Endothelial cell of umbilical vein (primary cell): ENCODE data around the gene MAL. TPM values are rescaled to one million over a fixed set of nuclear protein-coding genes. Genes with fewer than 3 reads are reported as not detected.

Experiments used
- BruUV-seq: library from RNA; stranded (reverse); fragments of 400-500 nt; replicated peaks from 2 replicates; lab custom pipeline; 2021; lab: Mats Ljungman, UMichigan
- CTCF ChIA-PET: fragments of 300-600, 350-600 bp; sonication (Branson Sonifier 250); formaldehyde crosslinking; loops from one replicate; lab custom pipeline; 2021; ENCODE audit warnings: antibody characterized with exemption, inconsistent platforms; lab: Charles Lee
- POLR2A ChIA-PET: fragments of 300-600, 350-600 bp; sonication (Branson Sonifier 250); formaldehyde crosslinking; loops from one replicate; lab custom pipeline; 2021; ENCODE audit warnings: antibody characterized with exemption, inconsistent platforms; lab: Charles Lee
- DNase-seq: peaks from one replicate; pipeline ENCODE4 v3.0.0-alpha.2; 2011; ENCODE audit warnings: low read depth, low spot score
- FAIRE-seq: peaks from 2 replicates; lab custom pipeline; 2011; peaks lifted over from hg19 to GRCh38; lab: Jason Lieb, UNC
- H2AFZ ChIP-seq: 2 replicates; pipeline ENCODE4 v1.6.0; 2012; ENCODE audit warnings: low read depth, low read length, control low read depth, inconsistent platforms
- H3K27ac ChIP-seq: 2 replicates; pipeline ENCODE4 v1.5.1; 2011; ENCODE audit warnings: low read depth, mild to moderate bottlenecking, control low read depth, low read length, moderate library complexity; ENCODE audit not compliant: insufficient read depth
- H3K27me3 ChIP-seq, 2 experiments: 2 replicates each; pipeline versions ENCODE4 v1.6.0 to v1.6.1; 2011; ENCODE audit warnings: low read length in 2 of 2, mixed read lengths in 1 of 2; ENCODE audit not compliant: control insufficient read depth in 2 of 2, insufficient read depth in 2 of 2
- H3K36me3 ChIP-seq, 2 experiments: 2 replicates in 1 of 2; 3 replicates in 1 of 2; pipeline ENCODE4 v1.5.1; 2011; ENCODE audit warnings: low read length in 2 of 2, mild to moderate bottlenecking in 1 of 2, moderate library complexity in 1 of 2; ENCODE audit not compliant: control insufficient read depth in 2 of 2, insufficient read depth in 2 of 2; ENCODE audit errors: extremely low read depth in 1 of 2
- H3K4me1 ChIP-seq: 3 replicates; pipeline ENCODE4 v1.5.1; 2011; ENCODE audit warnings: mild to moderate bottlenecking, low read length; ENCODE audit not compliant: control insufficient read depth, insufficient read depth; ENCODE audit errors: extremely low read depth
- H3K4me2 ChIP-seq: 2 replicates; pipeline ENCODE4 v1.6.1; 2011; ENCODE audit warnings: low read length, control low read depth, mixed read lengths; ENCODE audit not compliant: insufficient read depth
- H3K4me3 ChIP-seq, 3 experiments: fragments of 200-600 bp in 1 of 3; sonication (generic), shearing (Covaris generic) in 1 of 3; replicated peaks in 1 of 3; 2 replicates each; pipeline ENCODE4 v1.5.1; 2011 to 2016; ENCODE audit warnings: control low read depth in 3 of 3, low read length in 3 of 3, mild to moderate bottlenecking in 2 of 3, inconsistent platforms in 1 of 3, low read depth in 1 of 3, moderate library complexity in 1 of 3; ENCODE audit not compliant: insufficient read depth in 1 of 3
- H3K79me2 ChIP-seq: 2 replicates; pipeline ENCODE4 v1.6.0; 2012; ENCODE audit warnings: low read length, inconsistent platforms; ENCODE audit not compliant: control insufficient read depth, insufficient read depth
- H3K9ac ChIP-seq: replicated peaks from 2 replicates; pipeline ENCODE3; 2011; ENCODE audit warnings: low read length, control low read depth; ENCODE audit not compliant: insufficient read depth; ENCODE audit errors: extremely low read depth
- H3K9me1 ChIP-seq: replicated peaks from 3 replicates; pipeline ENCODE4 v1.6.0; 2011; ENCODE audit warnings: mild to moderate bottlenecking, low read length; ENCODE audit not compliant: control insufficient read depth, insufficient read depth; ENCODE audit errors: extremely low read depth
- H3K9me3 ChIP-seq: replicated peaks from 2 replicates; pipeline ENCODE4 v1.5.1; 2012; ENCODE audit warnings: low read length, inconsistent platforms; ENCODE audit not compliant: control insufficient read depth, insufficient read depth
- H4K20me1 ChIP-seq: replicated peaks from 2 replicates; pipeline ENCODE3; 2011; ENCODE audit warnings: mild to moderate bottlenecking, low read length; ENCODE audit not compliant: control insufficient read depth, insufficient read depth; ENCODE audit errors: extremely low read depth
- EZH2 ChIP-seq: IDR thresholded peaks from 2 replicates; pipeline ENCODE4 v1.6.1; 2012; ENCODE audit warnings: borderline replicate concordance, low read depth, mild to moderate bottlenecking, moderate library complexity, low read length, inconsistent platforms; ENCODE audit not compliant: severe bottlenecking
- FOS ChIP-seq: IDR thresholded peaks from 2 replicates; pipeline ENCODE4 v1.6.1; 2011; ENCODE audit warnings: mild to moderate bottlenecking, low read length, moderate library complexity, borderline replicate concordance; ENCODE audit not compliant: insufficient read depth
- GATA2 ChIP-seq: IDR thresholded peaks from 2 replicates; pipeline ENCODE4 v1.7.0; 2011; ENCODE audit warnings: low read depth, mild to moderate bottlenecking, moderate library complexity, mixed read lengths, low read length; ENCODE audit not compliant: insufficient read length, insufficient read depth
- JUN ChIP-seq: IDR thresholded peaks from 2 replicates; pipeline ENCODE4 v1.6.1; 2011; ENCODE audit warnings: borderline replicate concordance, low read depth; ENCODE audit not compliant: insufficient read length, insufficient read depth
- MYC ChIP-seq: IDR thresholded peaks from one replicate; pipeline ENCODE4 v1.6.1; 2011; ENCODE audit warnings: mild to moderate bottlenecking, low read depth, low read length
- POLR2A ChIP-seq: IDR thresholded peaks from 2 replicates; pipeline ENCODE4 v1.6.1; 2012; ENCODE audit warnings: low read depth, mild to moderate bottlenecking, control low read depth, low read length
- POLR2AphosphoS5 ChIP-seq: IDR thresholded peaks from 2 replicates; pipeline ENCODE4 v1.6.1; 2012; ENCODE audit warnings: low read depth, mild to moderate bottlenecking, control low read depth, low read length, moderate library complexity; ENCODE audit not compliant: insufficient read depth
- dilution Hi-C: fragments of 300-500 bp; cut with MboI; formaldehyde crosslinking; loops from one replicate; pipeline ENCODE4 v1.15.0; 2019; ENCODE audit warnings: low sequenced_read_pairs; ENCODE audit not compliant: extremely low pct_ligation_motif_present
- intact Hi-C: fragments of 100-400 bp; cut with micrococcal nuclease; formaldehyde crosslinking; loops from one replicate; pipeline ENCODE4 v1.10.0; 2022
- polyA plus RNA-seq, 4 experiments: library from polyadenylated mRNA; depleted of rRNA in 3 of 4; stranded (reverse) in 3 of 4; unstranded in 1 of 4; fragments of >200 nt; gene quantifications; 2 replicates each; pipeline versions ENCODE4 v1.2.1 to v1.2.3, GENCODE V29; 2011 to 2012; ENCODE audit warnings: missing spikeins in 1 of 4
- total RNA-seq: library from RNA; stranded (reverse); gene quantifications from 2 replicates; pipeline ENCODE4 v1.2.3, GENCODE V29; 2021
- TF ChIP-seq, protein P1 (sequence below): IDR thresholded peaks from 2 replicates; pipeline ENCODE4 v1.6.1; 2011; ENCODE audit not compliant: insufficient read depth, insufficient read length
- TF ChIP-seq, protein P2 (sequence below), 2 donors: IDR thresholded peaks; 1 replicate in 1 of 2; 2 replicates in 1 of 2; pipeline ENCODE4 v1.5.1; 2011; ENCODE audit warnings: low read length in 2 of 2, mild to moderate bottlenecking in 2 of 2, moderate library complexity in 2 of 2, control low read depth in 1 of 2, inconsistent platforms in 1 of 2, low read depth in 1 of 2; ENCODE audit not compliant: insufficient read depth in 1 of 2; ENCODE audit errors: extremely low read depth in 1 of 2

Gene MAL
- total and polyA plus RNA-seq, 2 donors (not counting 3 experiments of a cell fraction or from before 2014, with no cell fraction given) = not detected

DNA sequence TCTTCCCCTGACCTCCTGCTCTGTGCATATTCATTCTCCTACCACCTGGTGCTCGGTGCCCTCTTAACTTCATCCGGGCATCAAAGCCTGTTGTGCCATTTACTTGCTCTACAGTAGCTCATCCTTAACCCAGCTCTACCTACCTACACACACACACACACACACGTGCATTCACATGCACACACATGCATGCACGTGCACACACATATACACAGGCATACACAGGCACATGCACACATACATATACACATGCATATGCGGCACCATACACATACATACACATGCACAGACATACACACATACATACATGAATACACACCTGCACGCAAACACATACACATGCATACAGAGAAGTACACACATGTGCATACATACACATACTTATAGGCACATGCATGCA, 14.5 kb downstream of the MAL start:
- ChIA-PET POLR2A (no interaction called here), CTCF (no interaction called here)
- Histone ChIP-seq H3K79me2 (no peaks in the 10 kb centered on the region), H3K9ac (no peak overlapping the region), H3K36me3 (no peaks in the 10 kb centered on the region), H3K27ac (no peak overlapping the region), H3K9me1 (no peaks in the 10 kb centered on the region), H3K4me3 (no peak overlapping the region), H3K27me3 (no peaks in the 10 kb centered on the region), H3K4me1 (no peaks in the 10 kb centered on the region), H2AFZ (no peak overlapping the region), H4K20me1 (no peaks in the 10 kb centered on the region), H3K4me2 (no peak overlapping the region), H3K9me3 (no peaks in the 10 kb centered on the region)
- no peak for TF ChIP-seq GATA2
- TF ChIP-seq POLR2AphosphoS5 = no peak
- TF ChIP-seq FOS = no peak
- TF ChIP-seq, protein P1, sequence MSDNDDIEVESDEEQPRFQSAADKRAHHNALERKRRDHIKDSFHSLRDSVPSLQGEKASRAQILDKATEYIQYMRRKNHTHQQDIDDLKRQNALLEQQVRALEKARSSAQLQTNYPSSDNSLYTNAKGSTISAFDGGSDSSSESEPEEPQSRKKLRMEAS = no peak
- no peak for TF ChIP-seq EZH2
- TF ChIP-seq, protein P2, sequence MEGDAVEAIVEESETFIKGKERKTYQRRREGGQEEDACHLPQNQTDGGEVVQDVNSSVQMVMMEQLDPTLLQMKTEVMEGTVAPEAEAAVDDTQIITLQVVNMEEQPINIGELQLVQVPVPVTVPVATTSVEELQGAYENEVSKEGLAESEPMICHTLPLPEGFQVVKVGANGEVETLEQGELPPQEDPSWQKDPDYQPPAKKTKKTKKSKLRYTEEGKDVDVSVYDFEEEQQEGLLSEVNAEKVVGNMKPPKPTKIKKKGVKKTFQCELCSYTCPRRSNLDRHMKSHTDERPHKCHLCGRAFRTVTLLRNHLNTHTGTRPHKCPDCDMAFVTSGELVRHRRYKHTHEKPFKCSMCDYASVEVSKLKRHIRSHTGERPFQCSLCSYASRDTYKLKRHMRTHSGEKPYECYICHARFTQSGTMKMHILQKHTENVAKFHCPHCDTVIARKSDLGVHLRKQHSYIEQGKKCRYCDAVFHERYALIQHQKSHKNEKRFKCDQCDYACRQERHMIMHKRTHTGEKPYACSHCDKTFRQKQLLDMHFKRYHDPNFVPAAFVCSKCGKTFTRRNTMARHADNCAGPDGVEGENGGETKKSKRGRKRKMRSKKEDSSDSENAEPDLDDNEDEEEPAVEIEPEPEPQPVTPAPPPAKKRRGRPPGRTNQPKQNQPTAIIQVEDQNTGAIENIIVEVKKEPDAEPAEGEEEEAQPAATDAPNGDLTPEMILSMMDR (IDR thresholded peaks at IDR 0.05; ENCODE audit: extremely low read depth in 1 of 2, insufficient read depth in 1 of 2, low read depth in 1 of 2, low read length in 2 of 2) = no peak
- TF ChIP-seq MYC = no peak
- TF ChIP-seq JUN = no peak
- no peak for TF ChIP-seq POLR2A
- FAIRE-seq (no peak), DNase-seq (no peak)
- dilution Hi-C loops (no loop called here), intact Hi-C loops (no loop called here)
- no TSS peak for BruUV-seq
